GM13977 (cell line): ENCODE measurements around the gene BCL6.

Source experiments
- DNase-seq: peaks from one replicate; pipeline ENCODE4 v3.0.0; 2012; ENCODE audit warnings: low spot score
- CTCF ChIP-seq: IDR thresholded peaks from 2 replicates; pipeline ENCODE4 v1.5.1; 2012; ENCODE audit warnings: mild to moderate bottlenecking, control low read depth; ENCODE audit not compliant: insufficient read depth; ENCODE audit errors: extremely low read depth, missing control alignments
- in situ Hi-C: fragments of 300-500 bp; cut with MboI; formaldehyde crosslinking; loops from one replicate; pipeline ENCODE4 v1.12.0; 2022; ENCODE audit warnings: low sequenced_read_pairs, low pct_unique_long_range_greater_than_20kb, mixed read lengths, inconsistent platforms; ENCODE audit not compliant: unreplicated experiment

Gene BCL6

GRCh38 chr3:187739094-187739560, 6.1 kb downstream of the BCL6 start:
- DNase-seq = no peak
- in situ Hi-C loops = loop anchor here (25.0 kb wide), 2 partner anchors 998 to 1398 kb away; no protein-coding TSS in a partner anchor
- no peak for TF ChIP-seq CTCF

- in situ Hi-C loops = loop anchor here (25.0 kb wide), 2 partner anchors 999 to 1399 kb away; no protein-coding TSS in a partner anchor
- TF ChIP-seq CTCF = peak; percentile 87
- peak; percentile 90 for DNase-seq
Observed at GRCh38 chr3:187738331-187739093, 6.8 kb downstream of the BCL6 start.

- DNase-seq = no peak
- in situ Hi-C loops = loop anchor here (25.0 kb wide), 2 partner anchors 999 to 1399 kb away; no protein-coding TSS in a partner anchor
- TF ChIP-seq CTCF = no peak
Observed at GRCh38 chr3:187738071-187738330, 7.3 kb downstream of the BCL6 start.

- TF ChIP-seq CTCF = no peak
- in situ Hi-C loops = loop anchor here (25.0 kb wide), 2 partner anchors 1000 to 1400 kb away; no protein-coding TSS in a partner anchor
- DNase-seq = no peak
Observed at GRCh38 chr3:187737368-187738070, 7.7 kb downstream of the BCL6 start.

GRCh38 chr3:187737006-187737367, 8.3 kb downstream of the BCL6 start:
- DNase-seq = no peak

More at GRCh38 chr3:187737006-187737367, 8.3 kb downstream of the BCL6 start:
- TF ChIP-seq CTCF = no peak
- in situ Hi-C loops = loop anchor here (25.0 kb wide), 2 partner anchors 1000 to 1400 kb away; no protein-coding TSS in a partner anchor
